ENCODE results near the gene GFY.

DNA sequence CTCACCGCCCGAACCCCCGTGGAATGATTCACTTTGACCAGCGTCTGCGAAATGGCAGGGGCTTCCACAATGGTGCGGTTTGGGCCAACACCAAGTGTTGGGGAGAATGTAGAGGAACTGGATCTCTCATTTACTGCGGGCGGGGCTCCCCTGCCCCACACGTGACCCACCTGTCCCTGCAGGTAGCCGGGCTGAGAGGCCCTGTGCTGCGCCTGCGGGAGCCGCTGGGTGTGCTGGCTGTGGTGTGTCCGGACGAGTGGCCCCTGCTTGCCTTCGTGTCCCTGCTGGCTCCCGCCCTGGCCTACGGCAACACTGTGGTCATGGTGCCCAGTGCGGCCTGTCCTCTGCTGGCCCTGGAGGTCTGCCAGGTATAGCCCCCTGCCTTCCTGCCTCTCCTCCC is 43.0 kb downstream of the GFY start:
- TF ChIP-seq, protein P1, sequence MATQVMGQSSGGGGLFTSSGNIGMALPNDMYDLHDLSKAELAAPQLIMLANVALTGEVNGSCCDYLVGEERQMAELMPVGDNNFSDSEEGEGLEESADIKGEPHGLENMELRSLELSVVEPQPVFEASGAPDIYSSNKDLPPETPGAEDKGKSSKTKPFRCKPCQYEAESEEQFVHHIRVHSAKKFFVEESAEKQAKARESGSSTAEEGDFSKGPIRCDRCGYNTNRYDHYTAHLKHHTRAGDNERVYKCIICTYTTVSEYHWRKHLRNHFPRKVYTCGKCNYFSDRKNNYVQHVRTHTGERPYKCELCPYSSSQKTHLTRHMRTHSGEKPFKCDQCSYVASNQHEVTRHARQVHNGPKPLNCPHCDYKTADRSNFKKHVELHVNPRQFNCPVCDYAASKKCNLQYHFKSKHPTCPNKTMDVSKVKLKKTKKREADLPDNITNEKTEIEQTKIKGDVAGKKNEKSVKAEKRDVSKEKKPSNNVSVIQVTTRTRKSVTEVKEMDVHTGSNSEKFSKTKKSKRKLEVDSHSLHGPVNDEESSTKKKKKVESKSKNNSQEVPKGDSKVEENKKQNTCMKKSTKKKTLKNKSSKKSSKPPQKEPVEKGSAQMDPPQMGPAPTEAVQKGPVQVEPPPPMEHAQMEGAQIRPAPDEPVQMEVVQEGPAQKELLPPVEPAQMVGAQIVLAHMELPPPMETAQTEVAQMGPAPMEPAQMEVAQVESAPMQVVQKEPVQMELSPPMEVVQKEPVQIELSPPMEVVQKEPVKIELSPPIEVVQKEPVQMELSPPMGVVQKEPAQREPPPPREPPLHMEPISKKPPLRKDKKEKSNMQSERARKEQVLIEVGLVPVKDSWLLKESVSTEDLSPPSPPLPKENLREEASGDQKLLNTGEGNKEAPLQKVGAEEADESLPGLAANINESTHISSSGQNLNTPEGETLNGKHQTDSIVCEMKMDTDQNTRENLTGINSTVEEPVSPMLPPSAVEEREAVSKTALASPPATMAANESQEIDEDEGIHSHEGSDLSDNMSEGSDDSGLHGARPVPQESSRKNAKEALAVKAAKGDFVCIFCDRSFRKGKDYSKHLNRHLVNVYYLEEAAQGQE (IDR thresholded peaks at IDR 0.05; ENCODE audit: borderline replicate concordance): no peak
- TF ChIP-seq, protein P2, sequence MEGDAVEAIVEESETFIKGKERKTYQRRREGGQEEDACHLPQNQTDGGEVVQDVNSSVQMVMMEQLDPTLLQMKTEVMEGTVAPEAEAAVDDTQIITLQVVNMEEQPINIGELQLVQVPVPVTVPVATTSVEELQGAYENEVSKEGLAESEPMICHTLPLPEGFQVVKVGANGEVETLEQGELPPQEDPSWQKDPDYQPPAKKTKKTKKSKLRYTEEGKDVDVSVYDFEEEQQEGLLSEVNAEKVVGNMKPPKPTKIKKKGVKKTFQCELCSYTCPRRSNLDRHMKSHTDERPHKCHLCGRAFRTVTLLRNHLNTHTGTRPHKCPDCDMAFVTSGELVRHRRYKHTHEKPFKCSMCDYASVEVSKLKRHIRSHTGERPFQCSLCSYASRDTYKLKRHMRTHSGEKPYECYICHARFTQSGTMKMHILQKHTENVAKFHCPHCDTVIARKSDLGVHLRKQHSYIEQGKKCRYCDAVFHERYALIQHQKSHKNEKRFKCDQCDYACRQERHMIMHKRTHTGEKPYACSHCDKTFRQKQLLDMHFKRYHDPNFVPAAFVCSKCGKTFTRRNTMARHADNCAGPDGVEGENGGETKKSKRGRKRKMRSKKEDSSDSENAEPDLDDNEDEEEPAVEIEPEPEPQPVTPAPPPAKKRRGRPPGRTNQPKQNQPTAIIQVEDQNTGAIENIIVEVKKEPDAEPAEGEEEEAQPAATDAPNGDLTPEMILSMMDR (IDR thresholded peaks at IDR 0.05; ENCODE audit: poor library complexity, severe bottlenecking): no peak
- TF ChIP-seq TAF1 (IDR thresholded peaks at IDR 0.05; ENCODE audit: low read depth): no peak
- no peak for TF ChIP-seq EZH2 (IDR thresholded peaks at IDR 0.05; ENCODE audit: borderline replicate concordance, insufficient read depth, low read length, poor library complexity, severe bottlenecking)
- no peak for TF ChIP-seq RAD21 (conservative IDR thresholded peaks at IDR 0.05)
- no peak for TF ChIP-seq MXI1 (conservative IDR thresholded peaks at IDR 0.05; ENCODE audit: poor library complexity, severe bottlenecking)
- TF ChIP-seq POLR2AphosphoS5 (IDR thresholded peaks at IDR 0.05): no peak
